Liver (tissue), 9 donors: ENCODE results near the gene ADAMTS15. TPM values are rescaled to one million over a fixed set of nuclear protein-coding genes. Genes with fewer than 3 reads are reported as not detected.

Experiments
- DNase-seq: peaks from one replicate; pipeline ENCODE4 v3.0.0-alpha.2; 2017; ENCODE audit warnings: low spot score
- H3K27ac ChIP-seq, 2 donors: one replicate each; pipeline ENCODE4 v1.7.0; 2013; ENCODE audit warnings: inconsistent platforms in 2 of 2, low read length in 2 of 2, control low read depth in 1 of 2, low read depth in 1 of 2, mild to moderate bottlenecking in 1 of 2
- H3K27me3 ChIP-seq, 4 donors: one replicate each; pipeline versions ENCODE4 v1.6.1 to v1.7.0; 2013; ENCODE audit warnings: low read length in 3 of 4, inconsistent platforms in 1 of 4, mild to moderate bottlenecking in 1 of 4, moderate library complexity in 1 of 4; ENCODE audit not compliant: control insufficient read depth in 4 of 4, insufficient read depth in 4 of 4
- H3K36me3 ChIP-seq, 4 donors: one replicate each; pipeline versions ENCODE4 v1.6.1 to v1.7.0; 2013; ENCODE audit warnings: low read length in 3 of 4, mild to moderate bottlenecking in 3 of 4, low read depth in 1 of 4, moderate library complexity in 1 of 4; ENCODE audit not compliant: control insufficient read depth in 4 of 4, insufficient read depth in 3 of 4
- H3K4me1 ChIP-seq, 4 donors: one replicate each; pipeline versions ENCODE4 v1.6.1 to v1.7.0; 2013; ENCODE audit warnings: low read length in 3 of 4, mild to moderate bottlenecking in 3 of 4, moderate library complexity in 1 of 4; ENCODE audit not compliant: control insufficient read depth in 4 of 4, insufficient read depth in 4 of 4
- H3K4me3 ChIP-seq, 3 donors: one replicate each; pipeline versions ENCODE4 v1.6.1 to v1.7.0; 2013; ENCODE audit warnings: low read length in 3 of 3, control low read depth in 1 of 3, low read depth in 1 of 3, mild to moderate bottlenecking in 1 of 3
- H3K9ac ChIP-seq, 2 donors: one replicate each; pipeline ENCODE4 v1.7.0; 2013; ENCODE audit warnings: low read length in 2 of 2, mild to moderate bottlenecking in 2 of 2, moderate library complexity in 2 of 2, control low read depth in 1 of 2, low read depth in 1 of 2
- H3K9me3 ChIP-seq, 4 donors: one replicate each; pipeline versions ENCODE4 v1.6.1 to v1.7.0; 2013; ENCODE audit warnings: low read length in 3 of 4; ENCODE audit not compliant: control insufficient read depth in 4 of 4
- EGR1 ChIP-seq, 2 donors: IDR thresholded peaks; 2 replicates each; pipeline ENCODE4 v1.6.1; 2016 to 2018; ENCODE audit warnings: antibody characterized with exemption in 2 of 2, low read depth in 2 of 2
- FOXA1 ChIP-seq: IDR thresholded peaks from 2 replicates; pipeline ENCODE4 v1.6.1; 2016; ENCODE audit warnings: antibody characterized with exemption
- FOXA2 ChIP-seq: IDR thresholded peaks from 2 replicates; pipeline ENCODE4 v1.6.1; 2016; ENCODE audit warnings: antibody characterized with exemption
- HNF4A ChIP-seq, 2 donors: conservative IDR thresholded peaks; 2 replicates each; pipeline ENCODE4 v1.6.1; 2016; ENCODE audit warnings: antibody characterized with exemption in 2 of 2, mild to moderate bottlenecking in 2 of 2
- HNF4G ChIP-seq: IDR thresholded peaks from 2 replicates; pipeline ENCODE4 v1.6.1; 2016; ENCODE audit warnings: antibody characterized with exemption
- JUND ChIP-seq, 2 donors: IDR thresholded peaks; 2 replicates each; pipeline ENCODE4 v1.6.1; 2016; ENCODE audit warnings: antibody characterized with exemption in 2 of 2
- RAD21 ChIP-seq, 2 donors: IDR thresholded peaks; 2 replicates each; pipeline ENCODE4 v1.6.1; 2016; ENCODE audit warnings: antibody characterized with exemption in 2 of 2, mild to moderate bottlenecking in 2 of 2
- RXRA ChIP-seq, 2 donors: IDR thresholded peaks; 2 replicates each; pipeline ENCODE4 v1.6.1; 2017 to 2018; ENCODE audit warnings: antibody characterized with exemption in 2 of 2, mild to moderate bottlenecking in 1 of 2
- SP1 ChIP-seq: IDR thresholded peaks from 2 replicates; pipeline ENCODE4 v1.6.1; 2018; ENCODE audit warnings: antibody characterized with exemption, mild to moderate bottlenecking
- TAF1 ChIP-seq: conservative IDR thresholded peaks from 2 replicates; pipeline ENCODE4 v1.6.1; 2016; ENCODE audit warnings: antibody characterized with exemption, mild to moderate bottlenecking
- YY1 ChIP-seq: IDR thresholded peaks from 2 replicates; pipeline ENCODE4 v1.6.1; 2016; ENCODE audit warnings: antibody characterized with exemption, mild to moderate bottlenecking
- WGBS: extraction: QIAGEN DNeasy Blood & Tissue Kit; methylation state at CpG from one replicate; pipeline ENCODE4 v1.1.7; 2013; 5-methylcytosine and 5-hydroxymethylcytosine counted together
- polyA plus RNA-seq, 2 donors: library from polyadenylated mRNA; stranded (reverse) in 1 of 2; unstranded in 1 of 2; fragments of 200-250 nt in 1 of 2; fragments of >200 nt in 1 of 2; fragmentation: Nextera tagmentation in 1 of 2; extraction: Ambion mirVana in 1 of 2; gene quantifications; one replicate each; pipeline versions ENCODE4 v1.2.1 to v1.2.3, GENCODE V29; 2013 to 2015
- total RNA-seq, 2 donors: library from RNA; depleted of rRNA; stranded (reverse); fragments of >200 nt; gene quantifications; one replicate each; pipeline ENCODE4 v1.2.3, GENCODE V29; 2014
- TF ChIP-seq, protein P1 (sequence below): IDR thresholded peaks from 2 replicates; pipeline ENCODE4 v1.6.1; 2016; ENCODE audit warnings: antibody characterized with exemption
- TF ChIP-seq, protein P2 (sequence below): IDR thresholded peaks from 2 replicates; pipeline ENCODE4 v1.6.1; 2016; ENCODE audit warnings: antibody characterized with exemption
- TF ChIP-seq, protein P3 (sequence below): fragments of 150-350 bp; IDR thresholded peaks from 2 replicates; pipeline ENCODE4 v1.5.1; 2017; ENCODE audit warnings: improper control_type of control experiment, low read depth, low read length; ENCODE audit not compliant: missing input control
- TF ChIP-seq, protein P4 (sequence below): IDR thresholded peaks from 2 replicates; pipeline ENCODE4 v1.6.1; 2016; ENCODE audit warnings: antibody characterized with exemption
- donor health status: healthy.
- donor health status: healthy.
- donor health status: healthy.
- donor health status: healthy.
- donor health status: healthy.

Gene ADAMTS15
- total and polyA plus RNA-seq, 4 donors, result 0.06 to 1.3 (median 0.77) TPM

DNA sequence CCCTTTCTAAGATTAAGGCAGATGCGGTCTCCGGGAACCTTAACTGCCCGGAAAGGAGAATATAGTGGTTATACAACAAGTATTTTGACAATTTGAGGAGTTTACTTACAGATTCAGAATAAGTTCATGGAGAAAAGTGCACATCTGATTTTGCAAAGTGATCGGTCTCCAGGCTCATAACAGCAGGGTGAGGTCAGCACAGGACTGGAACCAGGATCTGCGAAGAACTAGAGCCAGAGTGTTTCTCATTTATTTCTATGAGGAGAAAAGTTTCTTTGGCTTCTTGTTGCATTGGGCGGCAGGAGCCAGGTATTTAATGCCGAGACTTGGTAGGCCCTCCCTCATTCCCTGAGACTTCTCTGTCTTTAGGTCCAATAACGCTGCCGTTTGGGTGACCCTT lies 3.7 kb downstream of the ADAMTS15 start:
- no peaks in the 10 kb centered on the region for H3K9me3 ChIP-seq
- H3K27ac ChIP-seq, result no peak overlapping the region
- H3K27me3 ChIP-seq, result peaks cover 0 to 13% (median 4%) of the 10 kb centered on the region in 4 donors
- H3K36me3 ChIP-seq, result no peaks in the 10 kb centered on the region
- DNase-seq, result no peak
- no peak overlapping the region for H3K9ac ChIP-seq
- peaks cover 0 to 20% (median 9%) of the 10 kb centered on the region in 4 donors for H3K4me1 ChIP-seq
- TF ChIP-seq, protein P1, sequence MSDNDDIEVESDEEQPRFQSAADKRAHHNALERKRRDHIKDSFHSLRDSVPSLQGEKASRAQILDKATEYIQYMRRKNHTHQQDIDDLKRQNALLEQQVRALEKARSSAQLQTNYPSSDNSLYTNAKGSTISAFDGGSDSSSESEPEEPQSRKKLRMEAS, result no peak
- TF ChIP-seq EGR1 (IDR thresholded peaks at IDR 0.05; ENCODE audit: low read depth in 2 of 2) (no peak), RAD21 (IDR thresholded peaks at IDR 0.05) (no peak), TAF1 (no peak), SP1 (no peak)
- 90% methylated on average over 9 of the region's 9 CpGs for WGBS
- no peak overlapping the region for H3K4me3 ChIP-seq

DNA sequence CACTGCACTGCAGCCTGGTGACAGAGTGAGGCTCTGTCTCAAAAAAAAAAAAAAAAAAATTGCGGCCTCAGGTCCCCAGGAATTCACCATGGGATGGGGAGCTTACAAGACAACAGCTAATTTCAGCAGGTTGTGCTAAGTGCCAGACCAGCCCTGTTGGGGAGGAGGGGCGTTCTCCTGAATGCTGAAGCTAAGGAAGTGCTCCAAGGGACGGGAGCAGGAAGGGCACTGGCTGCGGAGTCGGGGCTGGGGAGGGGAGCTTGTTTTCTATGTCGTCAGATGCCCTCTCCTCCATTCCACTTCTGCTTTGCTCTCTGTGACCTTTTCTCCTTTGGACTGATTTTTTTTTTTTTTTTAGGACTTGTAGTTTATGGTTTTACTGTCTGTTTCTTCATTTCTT lies 4.5 kb downstream of the ADAMTS15 start:
- Histone ChIP-seq H3K9me3 (no peaks in the 10 kb centered on the region), H3K36me3 (no peaks in the 10 kb centered on the region), H3K27me3 (peaks cover 0 to 13% (median 4%) of the 10 kb centered on the region in 4 donors), H3K4me3 (no peak overlapping the region), H3K4me1 (peaks cover 0 to 20% (median 9%) of the 10 kb centered on the region in 4 donors), H3K27ac (no peak overlapping the region), H3K9ac (no peak overlapping the region)
- TF ChIP-seq TAF1, result no peak
- TF ChIP-seq HNF4G, result no peak
- TF ChIP-seq, protein P1, result no peak
- TF ChIP-seq FOXA2, result no peak
- TF ChIP-seq, protein P2, sequence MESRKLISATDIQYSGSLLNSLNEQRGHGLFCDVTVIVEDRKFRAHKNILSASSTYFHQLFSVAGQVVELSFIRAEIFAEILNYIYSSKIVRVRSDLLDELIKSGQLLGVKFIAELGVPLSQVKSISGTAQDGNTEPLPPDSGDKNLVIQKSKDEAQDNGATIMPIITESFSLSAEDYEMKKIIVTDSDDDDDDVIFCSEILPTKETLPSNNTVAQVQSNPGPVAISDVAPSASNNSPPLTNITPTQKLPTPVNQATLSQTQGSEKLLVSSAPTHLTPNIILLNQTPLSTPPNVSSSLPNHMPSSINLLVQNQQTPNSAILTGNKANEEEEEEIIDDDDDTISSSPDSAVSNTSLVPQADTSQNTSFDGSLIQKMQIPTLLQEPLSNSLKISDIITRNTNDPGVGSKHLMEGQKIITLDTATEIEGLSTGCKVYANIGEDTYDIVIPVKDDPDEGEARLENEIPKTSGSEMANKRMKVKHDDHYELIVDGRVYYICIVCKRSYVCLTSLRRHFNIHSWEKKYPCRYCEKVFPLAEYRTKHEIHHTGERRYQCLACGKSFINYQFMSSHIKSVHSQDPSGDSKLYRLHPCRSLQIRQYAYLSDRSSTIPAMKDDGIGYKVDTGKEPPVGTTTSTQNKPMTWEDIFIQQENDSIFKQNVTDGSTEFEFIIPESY, result no peak
- DNase-seq, result no peak
- WGBS, result 52% methylated on average over 6 of the region's 6 CpGs

DNA sequence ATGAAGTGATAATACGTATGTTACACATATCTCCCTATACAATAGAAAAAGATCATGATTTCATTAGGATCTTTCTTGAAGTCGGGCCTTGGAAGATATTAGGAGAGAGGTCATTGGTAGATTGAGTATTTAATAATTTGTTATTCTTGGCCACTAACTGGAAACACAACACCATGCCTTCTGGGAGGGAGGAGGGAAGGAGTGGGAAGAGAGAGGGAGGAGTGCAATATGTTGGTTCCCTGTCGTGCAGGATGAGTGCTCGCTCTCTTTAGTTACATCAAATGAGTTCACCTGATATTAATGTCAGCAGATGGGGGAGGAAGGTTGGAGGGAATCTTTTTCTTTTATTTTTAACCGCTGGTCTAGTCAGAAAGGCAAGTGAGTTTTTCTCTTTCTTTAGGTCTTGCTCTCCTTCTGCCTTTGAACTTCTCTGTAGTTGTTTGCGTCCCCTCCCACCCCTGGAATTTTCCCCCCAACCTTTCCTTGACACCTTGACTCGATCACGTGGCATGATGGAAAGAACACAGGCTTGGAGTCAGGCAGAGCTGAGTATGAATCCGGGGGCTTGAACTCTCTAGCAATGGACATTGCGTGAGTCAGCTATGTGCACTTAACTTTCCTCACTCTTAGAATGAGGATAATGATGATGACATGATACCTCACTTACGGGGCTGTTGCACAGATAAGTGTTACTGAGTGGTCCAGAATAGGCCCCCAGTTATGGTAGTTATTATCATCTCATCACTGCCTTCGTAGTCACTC lies 6.2 kb downstream of the ADAMTS15 start:
- DNase-seq, result no peak
- Histone ChIP-seq H3K9ac (no peak overlapping the region), H3K27ac (no peak overlapping the region), H3K4me3 (no peak overlapping the region), H3K9me3 (no peaks in the 10 kb centered on the region), H3K4me1 (peaks cover 0 to 3% (median 0%) of the 10 kb centered on the region in 4 donors), H3K36me3 (no peaks in the 10 kb centered on the region), H3K27me3 (peaks cover 0 to 13% (median 1%) of the 10 kb centered on the region in 4 donors)
- WGBS, result 61% methylated on average over 12 of the region's 12 CpGs
- TF ChIP-seq, protein P3, sequence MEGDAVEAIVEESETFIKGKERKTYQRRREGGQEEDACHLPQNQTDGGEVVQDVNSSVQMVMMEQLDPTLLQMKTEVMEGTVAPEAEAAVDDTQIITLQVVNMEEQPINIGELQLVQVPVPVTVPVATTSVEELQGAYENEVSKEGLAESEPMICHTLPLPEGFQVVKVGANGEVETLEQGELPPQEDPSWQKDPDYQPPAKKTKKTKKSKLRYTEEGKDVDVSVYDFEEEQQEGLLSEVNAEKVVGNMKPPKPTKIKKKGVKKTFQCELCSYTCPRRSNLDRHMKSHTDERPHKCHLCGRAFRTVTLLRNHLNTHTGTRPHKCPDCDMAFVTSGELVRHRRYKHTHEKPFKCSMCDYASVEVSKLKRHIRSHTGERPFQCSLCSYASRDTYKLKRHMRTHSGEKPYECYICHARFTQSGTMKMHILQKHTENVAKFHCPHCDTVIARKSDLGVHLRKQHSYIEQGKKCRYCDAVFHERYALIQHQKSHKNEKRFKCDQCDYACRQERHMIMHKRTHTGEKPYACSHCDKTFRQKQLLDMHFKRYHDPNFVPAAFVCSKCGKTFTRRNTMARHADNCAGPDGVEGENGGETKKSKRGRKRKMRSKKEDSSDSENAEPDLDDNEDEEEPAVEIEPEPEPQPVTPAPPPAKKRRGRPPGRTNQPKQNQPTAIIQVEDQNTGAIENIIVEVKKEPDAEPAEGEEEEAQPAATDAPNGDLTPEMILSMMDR, result no peak
- TF ChIP-seq, protein P4, sequence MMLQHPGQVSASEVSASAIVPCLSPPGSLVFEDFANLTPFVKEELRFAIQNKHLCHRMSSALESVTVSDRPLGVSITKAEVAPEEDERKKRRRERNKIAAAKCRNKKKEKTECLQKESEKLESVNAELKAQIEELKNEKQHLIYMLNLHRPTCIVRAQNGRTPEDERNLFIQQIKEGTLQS, result no peak
- TF ChIP-seq YY1 (no peak), RXRA (IDR thresholded peaks at IDR 0.05) (no peak), EGR1 (IDR thresholded peaks at IDR 0.05; ENCODE audit: low read depth in 2 of 2) (no peak), RAD21 (IDR thresholded peaks at IDR 0.05) (no peak), HNF4A (conservative IDR thresholded peaks at IDR 0.05) (no peak), FOXA1 (no peak), JUND (IDR thresholded peaks at IDR 0.05) (no peak), SP1 (no peak), HNF4G (no peak), FOXA2 (no peak)
- TF ChIP-seq, protein P1, result no peak
- TF ChIP-seq, protein P2, result no peak
